GM18951 (cell line): ENCODE data around the gene IQSEC1.
"Not testable (repeated sequence)": the region's sequence is repeated elsewhere in the genome, so short reads cannot be mapped to it uniquely, and the experiment has no call there.

ENCODE experiments used
- POLR2A ChIP-seq: IDR thresholded peaks from 4 replicates; pipeline ENCODE4 v1.6.1; 2011; ENCODE audit warnings: mild to moderate bottlenecking; ENCODE audit not compliant: insufficient read length, insufficient read depth; ENCODE audit errors: extremely low read depth
- in situ Hi-C: fragments of 300-500 bp; cut with MboI; formaldehyde crosslinking; loops from one replicate; pipeline ENCODE4 v1.12.0; 2022; ENCODE audit warnings: low sequenced_read_pairs, mixed read lengths, inconsistent platforms; ENCODE audit not compliant: unreplicated experiment

Gene IQSEC1

GRCh38 chr3:12868039-12869034 is 204.9 kb downstream of the IQSEC1 start:
- in situ Hi-C loops: no loop called here
- no peak for TF ChIP-seq POLR2A

DNA sequence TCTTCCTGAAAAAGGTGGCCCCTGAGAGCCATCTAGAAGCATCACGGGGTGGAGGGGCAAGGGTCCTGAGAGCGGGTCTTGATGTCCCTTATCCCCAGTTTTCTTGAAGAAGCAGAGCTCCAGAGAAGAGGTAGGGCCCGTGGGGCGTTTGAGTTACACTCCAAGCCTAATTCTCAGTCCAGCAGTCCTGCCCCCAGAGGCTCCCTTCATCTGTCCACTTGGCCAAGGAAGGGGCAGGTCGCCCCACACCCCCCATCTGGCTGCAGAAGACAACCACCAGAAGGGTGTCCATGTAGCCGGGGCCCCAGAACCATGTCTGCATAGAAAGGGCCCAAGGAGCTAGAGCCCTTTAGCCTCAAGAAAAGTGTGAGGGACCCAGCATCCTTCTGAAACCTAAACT is 206.4 kb downstream of the IQSEC1 start:
- TF ChIP-seq POLR2A: no peak
- in situ Hi-C loops: no loop called here

GRCh38 chr3:12865271-12865670 is 208.0 kb downstream of the IQSEC1 start:
- in situ Hi-C loops: no loop called here
- no peak for TF ChIP-seq POLR2A

DNA sequence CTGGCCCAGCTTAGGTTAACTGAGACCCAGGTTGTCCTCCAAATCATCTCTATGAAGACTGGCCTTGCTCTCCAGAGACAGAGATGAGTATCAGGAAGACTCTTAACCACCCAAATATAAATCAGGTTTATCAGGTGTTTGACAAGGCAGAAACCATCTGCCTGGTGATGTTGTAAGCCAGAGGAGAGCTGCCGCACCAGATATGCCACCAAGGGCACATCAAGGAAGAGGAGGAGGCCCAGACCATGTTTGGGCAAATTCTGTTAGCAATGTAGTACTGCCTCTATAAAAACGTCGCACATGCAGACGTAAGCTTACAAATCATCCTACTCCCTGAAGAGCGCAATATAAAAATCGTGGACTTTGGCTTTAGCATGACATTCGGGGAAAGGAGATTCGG is 210.8 kb downstream of the IQSEC1 start:
- no peak for TF ChIP-seq POLR2A
- in situ Hi-C loops: no loop called here

- no peak for TF ChIP-seq POLR2A
- in situ Hi-C loops: no loop called here
These were observed 211.6 kb downstream of the IQSEC1 start for GRCh38 chr3:12861611-12862010.

- TF ChIP-seq POLR2A: no peak
- in situ Hi-C loops: no loop called here
These were observed 213.4 kb downstream of the IQSEC1 start for GRCh38 chr3:12859840-12860239.

GRCh38 chr3:12856626-12857025 is 216.6 kb downstream of the IQSEC1 start:
- no peak for TF ChIP-seq POLR2A
- in situ Hi-C loops: no loop called here

DNA sequence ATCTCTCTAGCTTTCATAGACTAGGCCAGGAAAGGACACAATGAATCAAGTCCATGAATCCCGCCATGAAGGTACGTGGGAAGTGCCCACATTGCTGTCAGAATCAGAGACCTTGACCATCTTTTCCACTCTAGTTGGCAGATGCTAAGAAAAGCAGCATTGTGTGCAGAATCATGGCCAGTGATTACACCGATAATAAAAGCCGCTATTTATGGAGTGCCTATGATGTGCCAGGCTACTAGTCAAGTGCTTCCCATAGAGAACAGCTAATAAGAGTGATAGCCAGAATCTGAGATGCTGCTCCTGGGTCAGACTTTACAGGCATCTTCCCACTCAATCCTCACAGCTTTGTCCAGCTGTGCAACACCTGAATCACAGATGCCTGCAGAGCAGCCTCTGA is 218.7 kb downstream of the IQSEC1 start:
- in situ Hi-C loops: no loop called here
- no peak for TF ChIP-seq POLR2A

DNA sequence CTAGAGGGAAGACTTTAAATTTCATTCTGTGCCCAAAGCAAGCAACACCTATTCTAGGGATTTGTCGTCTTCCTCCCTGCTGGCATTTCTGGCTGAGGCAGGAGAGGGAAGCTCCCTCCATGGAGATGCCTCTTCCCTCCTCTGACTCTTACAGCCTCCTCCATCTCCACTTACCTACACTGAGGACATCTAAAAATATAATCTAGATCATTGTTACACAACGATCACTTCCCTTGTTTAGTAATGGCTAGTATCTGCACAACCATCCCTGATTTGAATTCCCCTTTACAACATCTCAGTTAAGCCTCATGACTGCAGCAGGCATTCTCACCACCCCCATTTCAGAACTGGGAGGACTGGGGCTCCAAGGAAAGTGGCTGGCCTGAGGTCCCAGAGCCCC is 219.4 kb downstream of the IQSEC1 start:
- in situ Hi-C loops: not testable (repeated sequence)

GRCh38 chr3:12852201-12852600 is 221.0 kb downstream of the IQSEC1 start:
- in situ Hi-C loops: no loop called here
- no peak for TF ChIP-seq POLR2A
